Nephron (organoid): Measurements from ENCODE around the gene APBB2.

ENCODE experiments used
- H3K27ac Mint-ChIP-seq, 3 experiments: 2 replicates each; pipeline ENCODE4 v1.8.0; 2020; ENCODE audit warnings: mixed read lengths in 3 of 3, mild to moderate bottlenecking in 2 of 3, moderate library complexity in 1 of 3
- H3K27me3 Mint-ChIP-seq: 2 replicates; pipeline ENCODE4 v1.8.0; 2021; ENCODE audit warnings: low read depth, mild to moderate bottlenecking, moderate library complexity, mixed read lengths
- H3K36me3 Mint-ChIP-seq: 2 replicates; pipeline ENCODE4 v1.8.0; 2020; ENCODE audit warnings: low read depth, mixed read lengths
- H3K4me1 Mint-ChIP-seq: 2 replicates; pipeline ENCODE4 v1.8.0; 2020; ENCODE audit warnings: mixed read lengths
- H3K4me3 Mint-ChIP-seq, 3 experiments: 2 replicates each; pipeline ENCODE4 v1.8.0; 2020; ENCODE audit warnings: mild to moderate bottlenecking in 3 of 3, mixed read lengths in 3 of 3, moderate library complexity in 2 of 3
- H3K9me3 Mint-ChIP-seq: 2 replicates; pipeline ENCODE4 v1.8.0; 2020; ENCODE audit warnings: mixed read lengths
- CTCF ChIP-seq, 3 experiments: fragments of 200-600 bp; sonication (generic); IDR thresholded peaks; one replicate each; pipeline ENCODE4 v1.5.0; 2021; ENCODE audit warnings: antibody characterized with exemption in 3 of 3; ENCODE audit not compliant: unreplicated experiment in 3 of 3

Gene APBB2

GRCh38 chr4:41236508-41236907, 22.2 kb upstream of the APBB2 start:
- peaks cover 4% of the 10 kb centered on the region for H3K9me3 Mint-ChIP-seq
- H3K27me3 Mint-ChIP-seq, result no peaks in the 10 kb centered on the region
- no peak overlapping the region for H3K4me3 Mint-ChIP-seq
- H3K4me1 Mint-ChIP-seq, result no peaks in the 10 kb centered on the region
- no peaks in the 10 kb centered on the region for H3K36me3 Mint-ChIP-seq
- H3K27ac Mint-ChIP-seq, result no peak overlapping the region
- no peak for TF ChIP-seq CTCF (IDR thresholded peaks at IDR 0.05; ENCODE audit: unreplicated experiment in 3 of 3)

GRCh38 chr4:41236032-41236431, 21.7 kb upstream of the APBB2 start:
- H3K36me3 Mint-ChIP-seq, result no peaks in the 10 kb centered on the region
- no peak for TF ChIP-seq CTCF (IDR thresholded peaks at IDR 0.05; ENCODE audit: unreplicated experiment in 3 of 3)
- H3K4me3 Mint-ChIP-seq, result no peak overlapping the region
- no peak overlapping the region for H3K27ac Mint-ChIP-seq
- no peaks in the 10 kb centered on the region for H3K27me3 Mint-ChIP-seq
- peaks cover 4% of the 10 kb centered on the region for H3K9me3 Mint-ChIP-seq
- H3K4me1 Mint-ChIP-seq, result no peaks in the 10 kb centered on the region

GRCh38 chr4:41232856-41233255, 18.5 kb upstream of the APBB2 start:
- H3K4me1 Mint-ChIP-seq, result no peaks in the 10 kb centered on the region
- no peak for TF ChIP-seq CTCF (IDR thresholded peaks at IDR 0.05; ENCODE audit: unreplicated experiment in 3 of 3)
- no peaks in the 10 kb centered on the region for H3K36me3 Mint-ChIP-seq
- no peak overlapping the region for H3K4me3 Mint-ChIP-seq
- H3K27me3 Mint-ChIP-seq, result peaks cover 6% of the 10 kb centered on the region
- H3K9me3 Mint-ChIP-seq, result no peaks in the 10 kb centered on the region
- no peak overlapping the region for H3K27ac Mint-ChIP-seq

GRCh38 chr4:41232406-41232805, 18.1 kb upstream of the APBB2 start:
- TF ChIP-seq CTCF (IDR thresholded peaks at IDR 0.05; ENCODE audit: unreplicated experiment in 3 of 3), result no peak
- Mint-ChIP-seq H3K9me3 (no peaks in the 10 kb centered on the region), H3K36me3 (no peaks in the 10 kb centered on the region), H3K27me3 (peaks cover 6% of the 10 kb centered on the region), H3K4me3 (no peak overlapping the region), H3K27ac (no peak overlapping the region), H3K4me1 (no peaks in the 10 kb centered on the region)

GRCh38 chr4:41227902-41228301, 13.6 kb upstream of the APBB2 start:
- Mint-ChIP-seq H3K4me3 (no peak overlapping the region), H3K36me3 (no peaks in the 10 kb centered on the region), H3K27me3 (peaks cover 6% of the 10 kb centered on the region), H3K27ac (no peak overlapping the region), H3K4me1 (no peaks in the 10 kb centered on the region), H3K9me3 (no peaks in the 10 kb centered on the region)
- TF ChIP-seq CTCF (IDR thresholded peaks at IDR 0.05; ENCODE audit: unreplicated experiment in 3 of 3), result no peak

GRCh38 chr4:41221850-41222645, 7.7 kb upstream of the APBB2 start:
- Mint-ChIP-seq H3K27ac (no peak overlapping the region), H3K27me3 (peaks cover 3% of the 10 kb centered on the region), H3K9me3 (no peaks in the 10 kb centered on the region), H3K4me1 (peaks cover under 1% of the 10 kb centered on the region), H3K36me3 (no peaks in the 10 kb centered on the region), H3K4me3 (no peak overlapping the region)
- no peak for TF ChIP-seq CTCF (IDR thresholded peaks at IDR 0.05; ENCODE audit: unreplicated experiment in 3 of 3)
